Omental fat pad (tissue), 4 donors: ENCODE measurements around the gene RECQL5. TPM values are rescaled to one million over a fixed set of nuclear protein-coding genes. Genes with fewer than 3 reads are reported as not detected.
A peak's percentile ranks its signal among the peaks of the same experiment; 100 is the strongest.
"Not testable (repeated sequence)": the region's sequence is repeated elsewhere in the genome, so short reads cannot be mapped to it uniquely, and the experiment has no call there.

ENCODE experiments used
- ATAC-seq: fragments of 150-250 bp; one replicate; pipeline ENCODE4 v1.9.1; 2016; ENCODE audit warnings: mild to moderate bottlenecking, moderate library complexity; ENCODE audit not compliant: low FRiP score
- DNase-seq: peaks from one replicate; pipeline ENCODE4 v3.0.0-alpha.2; 2019; ENCODE audit warnings: low spot score
- CTCF ChIP-seq, 3 donors: fragments of 450-650 bp; IDR thresholded peaks; one replicate each; pipeline ENCODE4 v1.5.1; 2016 to 2017; ENCODE audit warnings: antibody characterized with exemption in 3 of 3, mild to moderate bottlenecking in 3 of 3, moderate library complexity in 2 of 3
- total RNA-seq, 4 donors: library from RNA; depleted of rRNA; stranded (reverse); fragments of >200 nt; gene quantifications; one replicate each; pipeline ENCODE4 v1.1.0, GENCODE V29; 2016

The RECQL5 gene
- total RNA-seq, 4 donors from 2014 or later, result 10.9 to 20.6 (median 13.3) TPM

- ATAC-seq, result no peak
- no peak for DNase-seq
- TF ChIP-seq CTCF (IDR thresholded peaks at IDR 0.05), result no peak
Measured at GRCh38 chr17:75590314-75590761, 76.6 kb downstream of the RECQL5 start.

- no peak for TF ChIP-seq CTCF (IDR thresholded peaks at IDR 0.05)
- no peak for DNase-seq
- ATAC-seq, result no peak
Measured at GRCh38 chr17:75589919-75590303, 77.0 kb downstream of the RECQL5 start.

- DNase-seq (peak; percentile 93), ATAC-seq (peak; percentile 88)
- TF ChIP-seq CTCF (IDR thresholded peaks at IDR 0.05), result peak in 1 of 3 donors; percentile 48
Measured at GRCh38 chr17:75589012-75589918, 77.7 kb downstream of the RECQL5 start.

- no peak for DNase-seq
- no peak for TF ChIP-seq CTCF (IDR thresholded peaks at IDR 0.05)
- ATAC-seq, result peak; percentile 16
Measured at GRCh38 chr17:75588596-75589011, 78.3 kb downstream of the RECQL5 start.

- peak; percentile 21 for ATAC-seq
- no peak for DNase-seq
Measured at GRCh38 chr17:75587675-75588595, 79.0 kb downstream of the RECQL5 start, which contains the start of gene MYO15B. Gene MYO15B, plus strand, starts transcription at chr17:75587800. Its CDS starts 258 bp downstream, at chr17:75588058.

GRCh38 chr17:75584849-75585175, 82.1 kb downstream of the RECQL5 start:
- ATAC-seq (no peak), DNase-seq (no peak)
- no peak for TF ChIP-seq CTCF (IDR thresholded peaks at IDR 0.05)

More at GRCh38 chr17:75587675-75588595, 79.0 kb downstream of the RECQL5 start, which contains the start of gene MYO15B:
- no peak for TF ChIP-seq CTCF (IDR thresholded peaks at IDR 0.05)

- not testable (repeated sequence) for ATAC-seq, DNase-seq
Measured at GRCh38 chr17:75583197-75583596, 83.8 kb downstream of the RECQL5 start.

- DNase-seq, ATAC-seq: not testable (repeated sequence)
Measured at GRCh38 chr17:75581121-75581725, 85.7 kb downstream of the RECQL5 start.
